ENCODE measurements around the gene FER.
"Not testable (repeated sequence)": the region's sequence is repeated elsewhere in the genome, so short reads cannot be mapped to it uniquely, and the experiment has no call there.

FER gene

GRCh38 chr5:109052216-109052615 is 304.5 kb downstream of the FER start:
- not testable (repeated sequence) for H4K91ac ChIP-seq (ENCODE audit: low read length); H3K4ac ChIP-seq (ENCODE audit: low read depth in 1 of 2, low read length in 2 of 2); H3K23ac ChIP-seq (ENCODE audit: low read length in 2 of 2); H3K4me2 ChIP-seq (ENCODE audit: low read length, poor library complexity, severe bottlenecking); H3K18ac ChIP-seq (ENCODE audit: low read depth in 1 of 2, low read length in 2 of 2); H3K27ac ChIP-seq (ENCODE audit: low read length, poor library complexity, severe bottlenecking); H3K79me1 ChIP-seq (replicated peaks; ENCODE audit: low read length, poor library complexity, severe bottlenecking); H4K8ac ChIP-seq (ENCODE audit: low read length); H3K9ac ChIP-seq (ENCODE audit: low read length); H3K27me3 ChIP-seq (ENCODE audit: control insufficient read depth in 1 of 2, insufficient read depth in 1 of 2, low read length in 2 of 2); H3K14ac ChIP-seq (ENCODE audit: low read length in 2 of 2); H2BK5ac ChIP-seq (ENCODE audit: low read depth, low read length, poor library complexity, severe bottlenecking); H2BK12ac ChIP-seq (ENCODE audit: low read length in 2 of 2); H3K9me3 ChIP-seq (ENCODE audit: control insufficient read depth, low read length); H2AFZ ChIP-seq (ENCODE audit: low read depth, low read length); H2BK120ac ChIP-seq (ENCODE audit: low read depth, low read length); H2AK5ac ChIP-seq (ENCODE audit: low read length, severe bottlenecking); DNase-seq; H3K4me1 ChIP-seq (ENCODE audit: control insufficient read depth, insufficient read depth, low read depth, low read length); H3K4me3 ChIP-seq (ENCODE audit: insufficient read depth in 1 of 2, low read depth in 1 of 2, low read length in 2 of 2); H2BK15ac ChIP-seq (ENCODE audit: low read depth, poor library complexity, severe bottlenecking)
- 97% methylated on average over 4 of the region's 5 CpGs for WGBS
- peaks cover 7 to 21% of the 10 kb centered on the region in 2 experiments for H3K36me3 ChIP-seq (ENCODE audit: control insufficient read depth in 1 of 2, insufficient read depth in 2 of 2, low read depth in 1 of 2, low read length in 2 of 2)

GRCh38 chr5:109053995-109054417 is 306.3 kb downstream of the FER start:
- Histone ChIP-seq H4K8ac (ENCODE audit: low read length) (no peak overlapping the region), H2AFZ (ENCODE audit: low read depth, low read length) (no peak overlapping the region), H3K4me1 (ENCODE audit: control insufficient read depth, insufficient read depth, low read depth, low read length) (no peaks in the 10 kb centered on the region), H3K4ac (ENCODE audit: low read depth in 1 of 2, low read length in 2 of 2) (no peak overlapping the region), H3K36me3 (ENCODE audit: control insufficient read depth in 1 of 2, insufficient read depth in 2 of 2, low read depth in 1 of 2, low read length in 2 of 2) (peaks cover 7 to 19% of the 10 kb centered on the region in 2 experiments), H3K9ac (ENCODE audit: low read length) (no peak overlapping the region), H3K23ac (ENCODE audit: low read length in 2 of 2) (no peak overlapping the region), H3K79me1 (replicated peaks; ENCODE audit: low read length, poor library complexity, severe bottlenecking) (no peaks in the 10 kb centered on the region), H2BK120ac (ENCODE audit: low read depth, low read length) (no peak overlapping the region), H2AK5ac (ENCODE audit: low read length, severe bottlenecking) (no peak overlapping the region), H3K14ac (ENCODE audit: low read length in 2 of 2) (no peak overlapping the region), H3K4me3 (ENCODE audit: insufficient read depth in 1 of 2, low read depth in 1 of 2, low read length in 2 of 2) (no peak overlapping the region), H2BK15ac (ENCODE audit: low read depth, poor library complexity, severe bottlenecking) (no peak overlapping the region), H3K9me3 (ENCODE audit: control insufficient read depth, low read length) (peaks cover 2% of the 10 kb centered on the region), H3K27me3 (ENCODE audit: control insufficient read depth in 1 of 2, insufficient read depth in 1 of 2, low read length in 2 of 2) (no peaks in the 10 kb centered on the region), H3K18ac (ENCODE audit: low read depth in 1 of 2, low read length in 2 of 2) (no peak overlapping the region), H2BK5ac (ENCODE audit: low read depth, low read length, poor library complexity, severe bottlenecking) (no peak overlapping the region), H2BK12ac (ENCODE audit: low read length in 2 of 2) (no peak overlapping the region), H3K27ac (ENCODE audit: low read length, poor library complexity, severe bottlenecking) (no peak overlapping the region), H3K4me2 (ENCODE audit: low read length, poor library complexity, severe bottlenecking) (no peak overlapping the region), H4K91ac (ENCODE audit: low read length) (no peak overlapping the region)
- WGBS = 80% methylated on average over 1 of the region's 4 CpGs
- peak; percentile 58 for DNase-seq

GRCh38 chr5:109060378-109061025 is 312.8 kb downstream of the FER start:
- WGBS = 86% methylated on average over 5 of the region's 7 CpGs
- Histone ChIP-seq H3K9me3 (ENCODE audit: control insufficient read depth, low read length) (no peaks in the 10 kb centered on the region), H2BK15ac (ENCODE audit: low read depth, poor library complexity, severe bottlenecking) (no peak overlapping the region), H3K36me3 (ENCODE audit: control insufficient read depth in 1 of 2, insufficient read depth in 2 of 2, low read depth in 1 of 2, low read length in 2 of 2) (peaks cover 0 to 4% of the 10 kb centered on the region in 2 experiments), H4K8ac (ENCODE audit: low read length) (no peak overlapping the region), H3K4ac (ENCODE audit: low read depth in 1 of 2, low read length in 2 of 2) (no peak overlapping the region), H3K18ac (ENCODE audit: low read depth in 1 of 2, low read length in 2 of 2) (no peak overlapping the region), H3K4me3 (ENCODE audit: insufficient read depth in 1 of 2, low read depth in 1 of 2, low read length in 2 of 2) (no peak overlapping the region), H2BK120ac (ENCODE audit: low read depth, low read length) (no peak overlapping the region), H3K23ac (ENCODE audit: low read length in 2 of 2) (no peak overlapping the region), H4K91ac (ENCODE audit: low read length) (no peak overlapping the region), H2AFZ (ENCODE audit: low read depth, low read length) (no peak overlapping the region), H3K79me1 (replicated peaks; ENCODE audit: low read length, poor library complexity, severe bottlenecking) (no peaks in the 10 kb centered on the region), H3K14ac (ENCODE audit: low read length in 2 of 2) (no peak overlapping the region), H3K4me2 (ENCODE audit: low read length, poor library complexity, severe bottlenecking) (no peak overlapping the region), H3K4me1 (ENCODE audit: control insufficient read depth, insufficient read depth, low read depth, low read length) (no peaks in the 10 kb centered on the region), H3K27ac (ENCODE audit: low read length, poor library complexity, severe bottlenecking) (no peak overlapping the region), H2BK12ac (ENCODE audit: low read length in 2 of 2) (no peak overlapping the region), H2AK5ac (ENCODE audit: low read length, severe bottlenecking) (no peak overlapping the region), H3K27me3 (ENCODE audit: control insufficient read depth in 1 of 2, insufficient read depth in 1 of 2, low read length in 2 of 2) (no peaks in the 10 kb centered on the region), H2BK5ac (ENCODE audit: low read depth, low read length, poor library complexity, severe bottlenecking) (no peak overlapping the region), H3K9ac (ENCODE audit: low read length) (no peak overlapping the region)
- no peak for DNase-seq

DNA sequence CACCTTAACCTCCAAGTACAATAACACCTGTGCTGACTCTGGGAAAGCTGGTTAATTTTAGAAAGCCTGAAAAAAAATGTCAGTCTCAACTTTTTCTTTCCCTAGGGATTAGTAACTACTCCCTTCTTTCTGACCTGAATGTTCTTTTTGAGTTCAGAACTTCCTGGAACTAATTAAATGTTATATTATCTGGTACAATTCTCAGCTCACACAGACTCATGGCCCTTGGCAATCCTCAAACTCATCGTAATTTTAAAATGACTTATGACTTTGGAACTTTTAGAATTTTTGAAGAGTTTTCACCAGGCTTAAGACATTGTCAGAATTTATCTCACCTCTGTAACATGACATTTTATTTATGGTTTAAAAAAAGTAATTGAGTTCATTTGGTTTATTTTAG is 315.0 kb downstream of the FER start:
- Histone ChIP-seq H3K14ac (ENCODE audit: low read length in 2 of 2) (no peak overlapping the region), H3K9ac (ENCODE audit: low read length) (peak overlapping the region; percentile 16), H3K4me1 (ENCODE audit: control insufficient read depth, insufficient read depth, low read depth, low read length) (no peaks in the 10 kb centered on the region), H4K91ac (ENCODE audit: low read length) (no peak overlapping the region), H3K36me3 (ENCODE audit: control insufficient read depth in 1 of 2, insufficient read depth in 2 of 2, low read depth in 1 of 2, low read length in 2 of 2) (peaks cover 0 to 4% of the 10 kb centered on the region in 2 experiments), H3K9me3 (ENCODE audit: control insufficient read depth, low read length) (no peaks in the 10 kb centered on the region), H3K27ac (ENCODE audit: low read length, poor library complexity, severe bottlenecking) (no peak overlapping the region), H3K4me2 (ENCODE audit: low read length, poor library complexity, severe bottlenecking) (no peak overlapping the region), H3K4me3 (ENCODE audit: insufficient read depth in 1 of 2, low read depth in 1 of 2, low read length in 2 of 2) (no peak overlapping the region), H2BK120ac (ENCODE audit: low read depth, low read length) (no peak overlapping the region), H3K23ac (ENCODE audit: low read length in 2 of 2) (no peak overlapping the region), H3K27me3 (ENCODE audit: control insufficient read depth in 1 of 2, insufficient read depth in 1 of 2, low read length in 2 of 2) (no peaks in the 10 kb centered on the region), H2BK12ac (ENCODE audit: low read length in 2 of 2) (no peak overlapping the region), H2AFZ (ENCODE audit: low read depth, low read length) (no peak overlapping the region), H3K18ac (ENCODE audit: low read depth in 1 of 2, low read length in 2 of 2) (no peak overlapping the region), H2AK5ac (ENCODE audit: low read length, severe bottlenecking) (no peak overlapping the region), H4K8ac (ENCODE audit: low read length) (no peak overlapping the region), H2BK5ac (ENCODE audit: low read depth, low read length, poor library complexity, severe bottlenecking) (no peak overlapping the region), H3K4ac (ENCODE audit: low read depth in 1 of 2, low read length in 2 of 2) (no peak overlapping the region), H2BK15ac (ENCODE audit: low read depth, poor library complexity, severe bottlenecking) (no peak overlapping the region), H3K79me1 (replicated peaks; ENCODE audit: low read length, poor library complexity, severe bottlenecking) (no peaks in the 10 kb centered on the region)
- no CpG with 5 or more reads among the region's 1 CpG for WGBS
- DNase-seq = no peak

Measured in mesenchymal stem cell (in vitro differentiated cells and primary cell).